ENCODE results near the gene OARD1. TPM values are rescaled to one million over a fixed set of nuclear protein-coding genes. Genes with fewer than 3 reads are reported as not detected.

The OARD1 gene
- total and polyA plus RNA-seq, 2 of the 8 experiments (the other 6 are each of a cell fraction or from before 2014, with no cell fraction given) = 16.8 to 35.8 TPM

- H4K8ac ChIP-seq (ENCODE audit: extremely low read depth, insufficient read depth, low read length) = no peak within 1 kb of the TSS
- no peaks in the 10 kb centered on the region for H4K20me1 ChIP-seq (replicated peaks in 1 of 2; ENCODE audit: control insufficient read depth in 1 of 2, insufficient read depth in 2 of 2, low read length in 2 of 2)
- no peak within 1 kb of the TSS for H2BK120ac ChIP-seq (replicated peaks; ENCODE audit: low read depth, low read length)
- no peak within 1 kb of the TSS for H3K4ac ChIP-seq (replicated peaks; ENCODE audit: insufficient read length, low read depth, low read length)
- no peak within 1 kb of the TSS for H2AK5ac ChIP-seq (ENCODE audit: low read depth, low read length)
- peaks cover 0 to 4% (median 3%) of the 10 kb centered on the region in 4 experiments; a peak in 5 of 7 replicates for H3K4me1 ChIP-seq (replicated peaks in 1 of 4; ENCODE audit: control insufficient read depth in 3 of 4, insufficient read depth in 4 of 4, low read length in 3 of 4)
- ChIA-PET POLR2A (ENCODE audit: partially characterized antibody) (interaction anchor here (0.9 kb wide), 1 partner anchor 28 kb away, joined by 3 read pairs; no protein-coding TSS in a partner anchor), CTCF (ENCODE audit: partially characterized antibody) (interaction anchor here (0.7 to 6.0 kb wide), 7 partner anchors 10 to 173 kb away, joined by 3 to 80 read pairs (median 4); no protein-coding TSS in a partner anchor)
- H2BK15ac ChIP-seq (ENCODE audit: low read length) = no peak within 1 kb of the TSS
- no peaks in the 10 kb centered on the region for H3K9me3 ChIP-seq (ENCODE audit: insufficient read depth in 2 of 2, low read depth in 1 of 2, low read length in 1 of 2)
- H2BK12ac ChIP-seq (ENCODE audit: low read depth, low read length) = no peak within 1 kb of the TSS
- no peak within 1 kb of the TSS for H4K5ac ChIP-seq (ENCODE audit: insufficient read length, low read depth, low read length)
- no peak within 1 kb of the TSS for H3K27ac ChIP-seq (ENCODE audit: low read depth, low read length)
- 87% methylated on average over 10 of the region's 10 CpGs; no CpG with 5 or more reads in 1 of the 2 experiments for WGBS, 2 experiments (ENCODE audit: extremely low coverage in 1 of 2, insufficient coverage in 1 of 2, insufficient read length in 1 of 2, insufficient replicate concordance in 2 of 2, low coverage in 1 of 2, low lambda C conversion rate in 2 of 2, missing lambda C conversion rate in 1 of 2)
- H3K56ac ChIP-seq (replicated peaks; ENCODE audit: insufficient read length, low read depth, low read length) = no peak within 1 kb of the TSS
- H3K36me3 ChIP-seq (ENCODE audit: control insufficient read depth in 2 of 4, insufficient read depth in 4 of 4, low read length in 3 of 4) = no peaks in the 10 kb centered on the region
- no peak within 1 kb of the TSS for H3K9ac ChIP-seq (replicated peaks in 1 of 4; ENCODE audit: extremely low read depth in 1 of 4, low read depth in 3 of 4, low read length in 3 of 4)
- H2BK20ac ChIP-seq (ENCODE audit: low read length) = no peak within 1 kb of the TSS
- no peaks in the 10 kb centered on the region for H3K79me2 ChIP-seq (ENCODE audit: control insufficient read depth in 1 of 2, insufficient read depth in 2 of 2, low read length in 2 of 2)
- H4K91ac ChIP-seq (replicated peaks; ENCODE audit: insufficient read length, low read length) = no peak within 1 kb of the TSS
- H3K23me2 ChIP-seq (ENCODE audit: low read depth, low read length) = no peaks in the 10 kb centered on the region
- no peak within 1 kb of the TSS for H3K23ac ChIP-seq (ENCODE audit: insufficient read length)
- H3K18ac ChIP-seq (ENCODE audit: extremely low read depth, low read length) = no peak within 1 kb of the TSS
- no peak within 1 kb of the TSS for H2AFZ ChIP-seq (ENCODE audit: low read length)
- H3K27me3 ChIP-seq (replicated peaks in 1 of 4; ENCODE audit: control insufficient read depth in 3 of 4, extremely low read depth in 1 of 4, insufficient read depth in 3 of 4, low read length in 3 of 4) = no peaks in the 10 kb centered on the region
- H3K4me2 ChIP-seq (ENCODE audit: insufficient read depth in 1 of 2, low read depth in 2 of 2, low read length in 2 of 2) = no peak within 1 kb of the TSS
- no peak within 1 kb of the TSS for H3K4me3 ChIP-seq (ENCODE audit: extremely low read depth in 1 of 4, insufficient read depth in 2 of 4, low read depth in 3 of 4, low read length in 4 of 4)
- no peak within 1 kb of the TSS for H3K14ac ChIP-seq (ENCODE audit: insufficient read length)
- DNase-seq (ENCODE audit: low read depth in 1 of 2, low spot score in 2 of 2) (no peak), FAIRE-seq (no peak)
- H2BK5ac ChIP-seq (ENCODE audit: low read depth, low read length) = no peak within 1 kb of the TSS
- H3K79me1 ChIP-seq (ENCODE audit: low read depth, low read length) = no peaks in the 10 kb centered on the region
- TF ChIP-seq CREB1 (IDR thresholded peaks at IDR 0.05) = no peak
- no peak for TF ChIP-seq PHF8 (conservative IDR thresholded peaks at IDR 0.05; ENCODE audit: low read depth, low read length)
- no peak for TF ChIP-seq RAD21 (IDR thresholded peaks at IDR 0.05 in 1 of 2, conservative IDR thresholded peaks at IDR 0.05 in 1 of 2; ENCODE audit: low read depth in 2 of 2, low read length in 2 of 2)
- TF ChIP-seq ASH2L (IDR thresholded peaks at IDR 0.05; ENCODE audit: low read length) = no peak
- no peak for TF ChIP-seq NRF1 (IDR thresholded peaks at IDR 0.05; ENCODE audit: low read depth, low read length)
- TF ChIP-seq RFX5 (IDR thresholded peaks at IDR 0.05; ENCODE audit: borderline replicate concordance, low read depth, low read length) = no peak
- TF ChIP-seq GTF2F1 (IDR thresholded peaks at IDR 0.05; ENCODE audit: borderline replicate concordance, low read depth, low read length) = no peak
- TF ChIP-seq, protein P1, sequence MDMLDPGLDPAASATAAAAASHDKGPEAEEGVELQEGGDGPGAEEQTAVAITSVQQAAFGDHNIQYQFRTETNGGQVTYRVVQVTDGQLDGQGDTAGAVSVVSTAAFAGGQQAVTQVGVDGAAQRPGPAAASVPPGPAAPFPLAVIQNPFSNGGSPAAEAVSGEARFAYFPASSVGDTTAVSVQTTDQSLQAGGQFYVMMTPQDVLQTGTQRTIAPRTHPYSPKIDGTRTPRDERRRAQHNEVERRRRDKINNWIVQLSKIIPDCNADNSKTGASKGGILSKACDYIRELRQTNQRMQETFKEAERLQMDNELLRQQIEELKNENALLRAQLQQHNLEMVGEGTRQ (IDR thresholded peaks at IDR 0.05; ENCODE audit: low read length) = no peak
- TF ChIP-seq, protein P2, sequence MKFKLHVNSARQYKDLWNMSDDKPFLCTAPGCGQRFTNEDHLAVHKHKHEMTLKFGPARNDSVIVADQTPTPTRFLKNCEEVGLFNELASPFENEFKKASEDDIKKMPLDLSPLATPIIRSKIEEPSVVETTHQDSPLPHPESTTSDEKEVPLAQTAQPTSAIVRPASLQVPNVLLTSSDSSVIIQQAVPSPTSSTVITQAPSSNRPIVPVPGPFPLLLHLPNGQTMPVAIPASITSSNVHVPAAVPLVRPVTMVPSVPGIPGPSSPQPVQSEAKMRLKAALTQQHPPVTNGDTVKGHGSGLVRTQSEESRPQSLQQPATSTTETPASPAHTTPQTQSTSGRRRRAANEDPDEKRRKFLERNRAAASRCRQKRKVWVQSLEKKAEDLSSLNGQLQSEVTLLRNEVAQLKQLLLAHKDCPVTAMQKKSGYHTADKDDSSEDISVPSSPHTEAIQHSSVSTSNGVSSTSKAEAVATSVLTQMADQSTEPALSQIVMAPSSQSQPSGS (IDR thresholded peaks at IDR 0.05; ENCODE audit: low read length) = no peak
Observed at GRCh38 chr6:41042226-41043055, 29.7 kb downstream of the OARD1 start, which contains the start of gene TSPO2. Gene TSPO2 (plus strand): TSS chr6:41042467. CDS start chr6:41042986, 519 bp downstream.
